ENCODE results near the gene HOXA6.

DNA sequence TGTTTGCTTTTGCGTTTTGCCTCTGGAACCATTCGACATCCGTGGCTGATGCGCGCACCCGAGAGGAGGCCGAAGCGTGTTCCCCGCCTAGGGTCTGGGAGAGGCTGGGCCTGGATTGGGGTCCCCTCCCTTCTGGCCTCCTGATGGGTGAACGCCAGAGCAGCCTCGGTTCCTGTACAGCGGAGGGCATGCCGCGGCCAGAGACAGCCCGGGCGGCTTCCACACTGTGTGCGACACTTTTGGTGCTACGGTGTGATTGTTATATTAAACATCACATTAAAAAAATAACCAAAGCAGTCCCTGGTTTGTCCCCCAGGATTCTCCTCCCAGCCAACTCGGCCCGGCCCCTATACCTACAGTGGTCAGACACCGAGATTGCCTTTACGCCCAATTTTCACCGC, 12.6 kb upstream of the HOXA6 start:
- TF ChIP-seq CTCF (IDR thresholded peaks at IDR 0.05) = no peak
- TF ChIP-seq POLR2A (IDR thresholded peaks at IDR 0.05) = no peak

All from heart left ventricle (tissue), 13 donors.